Measurements from ENCODE around the gene SMIM41.

The SMIM41 gene

GRCh38 chr12:52148464-52149181 is 69.1 kb downstream of the SMIM41 start:
- no peak for DNase-seq

GRCh38 chr12:52149182-52149641 is 69.7 kb downstream of the SMIM41 start:
- no peak for DNase-seq

GRCh38 chr12:52149651-52150241 is 70.2 kb downstream of the SMIM41 start:
- no peak for DNase-seq

- no peak for DNase-seq
Observed at GRCh38 chr12:52151153-52151836, 71.8 kb downstream of the SMIM41 start.

- DNase-seq: no peak
Observed at GRCh38 chr12:52151837-52152783, 72.6 kb downstream of the SMIM41 start.

GRCh38 chr12:52152905-52153317 is 73.4 kb downstream of the SMIM41 start:
- DNase-seq: no peak

- DNase-seq: no peak
Observed at GRCh38 chr12:52155048-52155868, 75.8 kb downstream of the SMIM41 start.

GRCh38 chr12:52156311-52156710 is 76.8 kb downstream of the SMIM41 start:
- DNase-seq: no peak

- no peak for DNase-seq
Observed at GRCh38 chr12:52156757-52157565, 77.5 kb downstream of the SMIM41 start.

- no peak for DNase-seq
Observed at GRCh38 chr12:52157566-52158150, 78.2 kb downstream of the SMIM41 start.
